ENCODE measurements around the gene CCNH. TPM values are rescaled to one million over a fixed set of nuclear protein-coding genes. Genes with fewer than 3 reads are reported as not detected.

CCNH gene
- polyA plus RNA-seq, 1 donor: 45.2 TPM

Other genes starting within 250 kb of the CCNH start
- 33.5 TPM for gene RASA1, start 145.0 kb downstream of the CCNH start, polyA plus RNA-seq